Stimulated activated naive B cell treated with anti-CD40 and anti-IgM and Interleukin-4, amounts not matched to agents 10 μg/mL and 1 μg/mL and 100 μg/mL, for 72 hours (primary cell): ENCODE data around the gene ZDHHC17.

Source experiments
- ATAC-seq, 2 donors: fragments of 150-1000 bp; cut with Tn5 transposase; replicated peaks; 2 replicates each; pipeline ENCODE4 v1.10.0; 2021; ENCODE audit warnings: moderate library complexity in 1 of 2
- DNase-seq: peaks from one replicate; pipeline ENCODE4 v3.0.0; 2021
- H3K27ac Mint-ChIP-seq: one replicate; pipeline ENCODE4 v1.8.0; 2022; ENCODE audit warnings: mild to moderate bottlenecking, mixed read lengths
- H3K27me3 Mint-ChIP-seq, 2 donors: one replicate each; pipeline ENCODE4 v1.8.0; 2022; ENCODE audit warnings: mixed read lengths in 2 of 2
- H3K36me3 Mint-ChIP-seq, 2 donors: one replicate each; pipeline ENCODE4 v1.8.0; 2022; ENCODE audit warnings: mixed read lengths in 2 of 2, mild to moderate bottlenecking in 1 of 2
- H3K4me1 Mint-ChIP-seq, 2 donors: one replicate each; pipeline ENCODE4 v1.8.0; 2022; ENCODE audit warnings: mixed read lengths in 2 of 2, mild to moderate bottlenecking in 1 of 2
- H3K4me3 Mint-ChIP-seq, 2 donors: one replicate each; pipeline ENCODE4 v1.8.0; 2022; ENCODE audit warnings: mild to moderate bottlenecking in 2 of 2, mixed read lengths in 2 of 2, moderate library complexity in 1 of 2
- H3K9me3 Mint-ChIP-seq, 2 donors: one replicate each; pipeline ENCODE4 v1.8.0; 2022; ENCODE audit warnings: mixed read lengths in 2 of 2, mild to moderate bottlenecking in 1 of 2

ZDHHC17 gene

DNA sequence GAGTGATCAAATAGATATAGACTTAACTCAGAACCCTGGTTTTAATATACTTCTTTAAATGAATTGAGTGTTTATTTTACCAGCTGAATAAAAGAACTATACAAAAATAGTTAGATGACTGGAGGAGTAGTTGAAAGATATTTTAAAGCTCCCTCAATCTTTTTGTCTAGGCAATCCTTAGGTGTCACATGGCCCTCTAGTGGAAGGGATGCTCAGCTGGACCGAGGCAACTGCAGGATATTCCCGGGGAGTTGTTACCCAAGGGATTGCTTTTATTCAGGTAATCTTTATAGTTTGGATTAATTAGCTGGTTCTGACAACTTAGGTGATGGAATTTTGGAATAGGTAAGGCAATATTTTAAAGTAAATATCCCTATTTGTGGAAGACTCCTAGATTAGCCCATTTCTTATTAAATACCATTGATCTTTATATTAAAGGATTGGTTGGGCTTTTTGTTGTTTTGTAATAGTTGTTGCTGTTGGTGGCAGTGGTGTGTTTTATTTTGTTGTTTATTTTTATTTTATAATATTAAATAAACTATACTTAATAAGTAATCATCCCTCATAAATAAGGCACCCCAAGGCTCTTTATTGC, 57.1 kb downstream of the ZDHHC17 start:
- Mint-ChIP-seq H3K27me3 (no peaks in the 10 kb centered on the region), H3K4me1 (no peaks in the 10 kb centered on the region), H3K36me3 (peaks cover 2 to 19% of the 10 kb centered on the region in 2 donors), H3K27ac (no peak overlapping the region), H3K4me3 (no peak overlapping the region), H3K9me3 (no peaks in the 10 kb centered on the region)
- no peak for ATAC-seq
- DNase-seq: no peak

DNA sequence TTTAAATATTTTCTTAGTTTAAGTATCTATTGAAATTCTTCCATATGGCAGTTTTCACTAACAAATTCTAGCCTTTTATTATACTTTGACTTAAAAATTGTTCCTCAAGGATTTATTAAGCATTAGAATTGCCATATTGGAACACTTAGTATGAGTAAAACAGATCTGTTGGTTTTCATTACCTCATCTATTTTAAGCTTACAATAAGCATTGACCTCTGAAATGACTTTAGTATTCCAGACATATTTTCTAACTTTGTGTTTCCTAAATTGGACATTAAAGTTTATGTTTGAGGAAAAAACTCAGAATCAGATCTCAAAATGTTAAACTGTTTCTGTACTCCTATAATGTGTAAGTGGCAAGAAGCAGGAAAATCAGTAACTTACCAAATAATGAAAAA, 66.5 kb downstream of the ZDHHC17 start:
- DNase-seq (no peak), ATAC-seq (no peak)
- Mint-ChIP-seq H3K9me3 (no peaks in the 10 kb centered on the region), H3K4me3 (no peak overlapping the region), H3K4me1 (no peaks in the 10 kb centered on the region), H3K36me3 (peaks cover 20 to 38% of the 10 kb centered on the region in 2 donors), H3K27me3 (no peaks in the 10 kb centered on the region), H3K27ac (no peak overlapping the region)

DNA sequence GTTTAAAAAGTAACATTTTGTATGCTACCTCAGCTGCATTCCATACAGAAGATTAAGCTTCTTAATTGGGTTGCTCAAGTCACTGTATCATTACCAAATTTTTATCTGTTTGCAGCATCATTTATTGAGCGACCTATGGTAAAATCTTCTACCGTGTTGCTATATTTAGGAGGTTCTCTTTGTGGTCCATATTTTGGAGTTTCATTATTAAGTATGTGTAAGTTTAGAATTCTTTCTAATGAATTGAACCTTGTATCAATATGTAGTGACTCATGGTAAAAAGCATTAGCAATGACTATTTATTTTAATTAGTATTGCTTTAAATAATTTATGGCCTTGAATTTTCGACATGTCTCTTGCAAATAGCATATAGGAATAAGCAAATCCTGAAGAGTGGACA, 72.7 kb downstream of the ZDHHC17 start:
- ATAC-seq: no peak
- no peaks in the 10 kb centered on the region for H3K4me1 Mint-ChIP-seq
- no peak overlapping the region for H3K27ac Mint-ChIP-seq

DNA sequence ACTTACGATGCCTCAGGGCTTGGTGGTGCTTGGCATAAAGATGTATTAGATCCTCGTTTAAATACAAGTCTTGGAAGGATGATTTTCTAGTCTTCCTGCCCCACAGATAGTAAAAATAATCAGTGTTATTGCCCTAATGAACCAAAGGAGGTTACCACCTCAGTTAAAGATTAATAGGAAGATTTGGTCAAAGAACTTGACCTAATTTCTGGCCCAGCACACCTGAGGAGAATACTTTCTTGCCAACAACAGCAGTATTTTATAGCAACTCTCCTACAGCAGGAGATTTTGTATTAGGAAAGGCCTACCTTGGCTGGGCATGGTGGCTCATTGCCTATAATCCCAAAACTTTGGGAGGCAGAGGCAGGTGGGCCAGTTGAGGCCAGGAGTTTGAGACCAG, 83.3 kb downstream of the ZDHHC17 start:
- H3K4me3 Mint-ChIP-seq: no peak overlapping the region
- no peak for DNase-seq
- peaks cover 14 to 22% of the 10 kb centered on the region in 2 donors for H3K36me3 Mint-ChIP-seq
- no peaks in the 10 kb centered on the region for H3K9me3 Mint-ChIP-seq
- no peaks in the 10 kb centered on the region for H3K27me3 Mint-ChIP-seq
- no peak for ATAC-seq
- no peak overlapping the region for H3K27ac Mint-ChIP-seq
- no peaks in the 10 kb centered on the region for H3K4me1 Mint-ChIP-seq

More for the DNA sequence above, 72.7 kb downstream of the ZDHHC17 start:
- no peak overlapping the region for H3K4me3 Mint-ChIP-seq
- H3K9me3 Mint-ChIP-seq: no peaks in the 10 kb centered on the region
- peaks cover 4 to 9% of the 10 kb centered on the region in 2 donors for H3K36me3 Mint-ChIP-seq
- no peaks in the 10 kb centered on the region for H3K27me3 Mint-ChIP-seq
- DNase-seq: no peak

DNA sequence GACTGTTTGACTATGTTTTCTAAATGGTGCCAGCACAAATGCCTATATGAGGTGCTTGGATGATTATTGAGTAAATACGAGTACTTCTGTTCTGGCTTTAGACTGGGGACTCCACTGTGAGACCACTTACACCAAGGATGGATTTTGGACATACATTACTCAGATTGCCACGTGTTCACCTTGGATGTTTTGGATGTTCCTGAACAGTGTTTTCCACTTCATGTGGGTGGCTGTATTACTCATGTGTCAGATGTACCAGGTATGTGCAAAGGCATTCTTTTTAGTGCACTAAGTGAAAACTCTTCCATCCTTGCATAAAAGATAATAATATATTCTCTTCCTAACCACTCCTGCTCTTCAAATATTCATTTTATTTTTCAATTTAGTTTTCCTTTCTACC, 84.2 kb downstream of the ZDHHC17 start:
- ATAC-seq (no peak), DNase-seq (no peak)
- Mint-ChIP-seq H3K27me3 (no peaks in the 10 kb centered on the region), H3K4me3 (no peak overlapping the region), H3K27ac (no peak overlapping the region), H3K4me1 (no peaks in the 10 kb centered on the region), H3K36me3 (peaks cover 14 to 24% of the 10 kb centered on the region in 2 donors), H3K9me3 (no peaks in the 10 kb centered on the region)

DNA sequence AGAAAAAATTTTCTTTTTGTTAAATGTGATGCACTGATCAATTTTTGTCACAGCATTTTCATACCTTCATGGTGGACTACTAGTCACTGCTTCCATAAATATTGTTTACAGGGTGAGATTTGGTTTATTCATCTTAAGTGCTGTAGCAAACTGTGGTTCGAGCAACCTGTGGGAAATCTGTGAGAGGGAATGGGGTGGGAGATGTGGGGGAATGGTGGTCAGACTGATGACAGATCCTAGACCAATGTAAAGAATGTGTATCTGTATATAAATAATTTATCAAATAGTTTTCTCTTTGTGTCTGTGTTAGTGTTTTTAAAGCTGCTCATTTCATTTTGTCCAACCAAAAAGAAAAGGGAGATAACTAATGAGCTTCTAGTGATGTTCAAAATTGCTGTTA, 88.2 kb downstream of the ZDHHC17 start:
- DNase-seq (no peak), ATAC-seq (no peak)
- Mint-ChIP-seq H3K4me1 (no peaks in the 10 kb centered on the region), H3K36me3 (peaks cover 25 to 27% of the 10 kb centered on the region in 2 donors), H3K4me3 (no peak overlapping the region), H3K9me3 (no peaks in the 10 kb centered on the region), H3K27ac (no peak overlapping the region), H3K27me3 (no peaks in the 10 kb centered on the region)

DNA sequence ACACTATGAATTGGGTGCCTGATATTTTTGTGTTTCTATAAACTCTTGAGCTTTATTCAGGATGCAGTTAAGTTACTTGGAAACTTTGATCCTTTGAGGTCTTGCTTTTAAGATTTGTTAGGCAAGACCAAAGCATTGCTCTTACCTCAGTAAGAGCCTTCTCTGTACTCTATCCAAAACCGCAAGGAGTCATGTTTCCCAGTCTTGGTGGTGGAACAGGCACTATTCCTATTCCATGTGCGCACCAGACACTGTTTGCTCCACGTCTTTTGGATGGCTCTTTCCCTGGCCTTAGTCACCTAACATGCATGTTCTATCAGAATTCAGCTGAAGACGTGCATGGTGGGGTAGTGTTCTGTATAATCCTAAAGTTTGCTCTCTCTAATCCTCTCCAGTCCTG, 91.4 kb downstream of the ZDHHC17 start:
- no peak overlapping the region for H3K27ac Mint-ChIP-seq
- no peaks in the 10 kb centered on the region for H3K27me3 Mint-ChIP-seq
- ATAC-seq (no peak), DNase-seq (no peak)
- H3K36me3 Mint-ChIP-seq: peaks cover 18 to 24% of the 10 kb centered on the region in 2 donors
- H3K4me1 Mint-ChIP-seq: peaks cover 0 to 1% of the 10 kb centered on the region in 2 donors
- no peaks in the 10 kb centered on the region for H3K9me3 Mint-ChIP-seq
- H3K4me3 Mint-ChIP-seq: no peak overlapping the region

DNA sequence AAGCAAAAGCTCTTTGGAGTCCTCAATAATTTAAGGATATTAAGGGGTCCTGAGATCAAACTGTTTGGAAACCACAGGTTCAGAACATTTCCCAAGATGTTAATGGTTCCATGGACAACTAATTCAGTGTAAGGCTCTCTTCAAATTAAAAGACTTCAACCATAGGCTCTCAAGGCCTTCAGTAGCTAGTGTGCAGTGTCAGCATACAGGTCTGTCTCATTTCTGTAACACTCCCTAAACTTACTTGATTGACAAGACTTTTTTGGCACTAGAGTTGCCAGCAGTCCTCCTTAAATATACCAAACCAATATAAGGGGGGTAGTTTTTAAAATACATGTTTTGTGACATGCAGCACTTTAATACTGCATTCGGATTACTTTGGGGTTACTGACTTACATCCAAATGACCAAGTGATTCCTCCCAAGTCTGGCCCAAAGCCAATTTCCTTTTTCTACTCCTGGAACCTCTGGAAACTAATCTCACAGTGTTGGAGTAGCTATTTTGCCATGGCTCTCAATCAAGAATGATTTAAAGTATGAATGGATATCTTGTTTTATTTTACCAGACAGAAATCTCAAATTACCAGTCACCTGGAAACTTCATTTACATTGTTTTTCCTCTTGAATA, 92.2 kb downstream of the ZDHHC17 start:
- H3K4me3 Mint-ChIP-seq: no peak overlapping the region
- no peaks in the 10 kb centered on the region for H3K9me3 Mint-ChIP-seq
- H3K27ac Mint-ChIP-seq: no peak overlapping the region
- peaks cover 0 to 1% of the 10 kb centered on the region in 2 donors for H3K4me1 Mint-ChIP-seq
- no peak for ATAC-seq
- H3K27me3 Mint-ChIP-seq: no peaks in the 10 kb centered on the region
- DNase-seq: no peak
- H3K36me3 Mint-ChIP-seq: peaks cover 18 to 20% of the 10 kb centered on the region in 2 donors

DNA sequence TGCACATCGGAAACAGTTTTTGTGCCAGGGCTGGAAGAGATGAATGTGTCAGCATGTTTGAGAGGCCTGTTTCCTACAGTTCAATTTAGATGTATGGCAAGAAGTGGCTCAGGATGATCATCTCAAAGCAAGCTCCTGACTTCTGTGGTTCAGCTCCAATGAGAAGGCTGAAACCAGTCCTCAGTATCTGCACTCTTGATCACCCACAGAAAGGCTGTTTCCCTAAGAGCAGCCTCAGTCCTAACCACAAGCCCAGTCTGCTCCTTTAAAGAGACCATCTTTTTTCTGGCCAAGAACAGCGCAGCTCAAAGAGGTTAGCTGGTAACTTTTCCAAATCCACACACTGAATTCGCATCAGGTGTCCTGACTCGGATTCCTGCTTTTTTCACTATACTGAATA, 95.7 kb downstream of the ZDHHC17 start:
- ATAC-seq: no peak

DNA sequence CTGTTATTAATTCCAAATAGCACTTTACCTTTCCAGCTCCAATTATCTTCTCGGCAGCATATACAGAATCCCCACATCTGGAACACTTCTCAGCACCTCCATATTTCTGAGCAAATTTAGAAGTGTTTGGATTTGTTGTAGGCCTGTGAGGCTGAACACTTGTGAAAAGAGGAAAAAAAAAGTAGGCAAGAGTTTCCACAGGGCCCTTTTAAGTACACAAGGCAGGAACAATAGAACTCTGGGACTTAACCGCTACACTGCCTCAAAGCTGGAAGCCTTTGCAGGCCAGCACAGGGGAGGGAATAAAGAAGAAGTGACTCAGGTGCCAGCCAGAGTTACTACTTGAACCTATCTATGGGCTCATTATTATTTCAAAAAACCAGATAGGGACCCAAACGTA, 96.3 kb downstream of the ZDHHC17 start:
- Mint-ChIP-seq H3K4me3 (no peak overlapping the region), H3K27me3 (no peaks in the 10 kb centered on the region), H3K9me3 (peaks cover 0 to 1% of the 10 kb centered on the region in 2 donors), H3K27ac (no peak overlapping the region), H3K36me3 (peaks cover 8 to 11% of the 10 kb centered on the region in 2 donors), H3K4me1 (peaks cover 0 to 1% of the 10 kb centered on the region in 2 donors)
- ATAC-seq: no peak
- no peak for DNase-seq

More for the DNA sequence above, 95.7 kb downstream of the ZDHHC17 start:
- H3K27ac Mint-ChIP-seq: no peak overlapping the region
- no peak overlapping the region for H3K4me3 Mint-ChIP-seq
- peaks cover 0 to 1% of the 10 kb centered on the region in 2 donors for H3K4me1 Mint-ChIP-seq
- peaks cover 0 to 1% of the 10 kb centered on the region in 2 donors for H3K9me3 Mint-ChIP-seq
- no peak for DNase-seq
- peaks cover 13 to 17% of the 10 kb centered on the region in 2 donors for H3K36me3 Mint-ChIP-seq
- H3K27me3 Mint-ChIP-seq: no peaks in the 10 kb centered on the region

DNA sequence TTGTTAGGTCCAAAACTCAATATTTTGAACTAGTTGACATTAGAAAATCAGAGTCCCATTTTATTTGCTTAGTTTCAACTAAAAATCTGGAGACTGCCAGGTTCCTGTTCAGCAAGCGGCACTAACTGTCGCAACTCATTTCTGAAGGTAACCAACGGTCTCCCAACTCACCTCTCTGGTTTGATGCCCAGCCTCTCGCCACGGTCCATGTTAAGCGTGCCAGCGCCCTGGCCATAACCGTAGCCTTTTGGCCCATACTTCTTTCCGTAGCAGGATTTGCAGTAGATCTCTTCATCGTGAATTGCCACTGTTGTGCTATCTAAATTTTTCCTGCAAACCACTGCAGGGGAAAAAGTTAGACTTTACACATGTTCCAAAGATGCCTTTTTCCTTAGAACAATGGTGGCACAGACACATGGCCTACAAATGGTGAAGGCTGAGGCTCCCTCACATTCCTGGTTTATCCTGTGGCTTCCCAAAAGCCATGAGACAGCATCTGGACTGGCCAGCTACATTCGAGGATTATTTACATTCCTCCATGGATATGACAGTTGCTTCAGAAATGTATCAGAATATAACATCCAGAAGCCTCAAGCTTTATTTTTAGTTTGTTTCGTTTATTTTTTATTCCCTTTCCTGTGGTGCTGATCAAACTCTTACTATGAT, 99.2 kb downstream of the ZDHHC17 start:
- ATAC-seq: no peak
- peaks cover 0 to 10% of the 10 kb centered on the region in 2 donors for H3K27me3 Mint-ChIP-seq
- peaks cover 7 to 11% of the 10 kb centered on the region in 2 donors for H3K4me1 Mint-ChIP-seq
- no peak overlapping the region for H3K4me3 Mint-ChIP-seq
- H3K27ac Mint-ChIP-seq: no peak overlapping the region
- H3K9me3 Mint-ChIP-seq: peaks cover 0 to 1% of the 10 kb centered on the region in 2 donors
- no peak for DNase-seq
- H3K36me3 Mint-ChIP-seq: peaks cover 2 to 4% of the 10 kb centered on the region in 2 donors

DNA sequence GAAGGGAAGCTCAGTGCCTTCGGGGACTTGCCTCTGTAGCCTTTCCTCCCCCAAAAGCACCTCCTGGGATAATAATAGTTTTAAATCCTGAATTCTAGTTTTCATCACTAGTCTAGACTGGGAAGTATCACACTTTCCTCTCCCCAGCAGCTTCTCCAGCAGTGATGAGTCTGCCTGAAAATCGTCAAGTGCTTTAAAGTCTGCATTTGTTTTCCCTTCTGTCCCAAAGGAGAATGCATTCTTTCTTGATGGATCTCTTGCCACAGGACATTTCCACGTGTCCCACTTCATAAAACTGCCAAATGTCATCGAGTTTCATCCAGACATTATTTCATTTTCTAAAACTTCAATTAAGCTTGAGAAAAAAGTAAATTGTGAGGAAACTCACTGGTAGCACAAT, 99.9 kb downstream of the ZDHHC17 start:
- no peak for ATAC-seq
- no peak overlapping the region for H3K27ac Mint-ChIP-seq
- no peak overlapping the region for H3K4me3 Mint-ChIP-seq
- H3K27me3 Mint-ChIP-seq: peaks cover 0 to 10% of the 10 kb centered on the region in 2 donors
- H3K36me3 Mint-ChIP-seq: peaks cover 2 to 4% of the 10 kb centered on the region in 2 donors
- peaks cover 0 to 1% of the 10 kb centered on the region in 2 donors for H3K9me3 Mint-ChIP-seq
- peaks cover 7 to 11% of the 10 kb centered on the region in 2 donors for H3K4me1 Mint-ChIP-seq
- DNase-seq: no peak

DNA sequence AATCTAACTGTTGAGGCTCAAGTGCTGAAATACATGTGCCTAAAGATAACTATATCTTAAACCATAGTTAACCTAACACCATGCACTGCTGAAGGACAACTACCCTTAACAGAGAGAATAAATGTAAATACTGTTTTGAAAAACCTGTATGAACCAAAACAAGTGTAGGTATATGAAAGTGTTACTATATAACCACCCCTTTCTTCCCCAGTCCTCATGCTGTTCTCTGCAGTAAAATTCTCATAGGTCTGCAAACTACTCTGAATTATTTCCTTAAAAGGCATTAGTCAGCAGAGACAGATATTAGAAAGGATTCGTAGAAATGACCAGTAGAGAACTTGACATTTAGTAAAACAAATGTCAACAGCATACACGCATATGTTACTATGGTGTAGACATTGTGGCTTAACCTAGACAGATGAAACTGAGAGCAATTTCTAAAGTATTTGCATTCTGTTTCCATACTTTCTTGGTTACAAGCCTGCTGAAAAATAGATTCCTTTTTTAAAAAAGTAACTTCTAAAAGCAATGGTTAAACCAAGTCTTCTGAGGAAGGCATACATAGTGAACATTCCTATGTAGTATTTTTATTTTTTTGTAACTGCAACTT, 101.0 kb downstream of the ZDHHC17 start:
- Mint-ChIP-seq H3K27me3 (peaks cover 0 to 10% of the 10 kb centered on the region in 2 donors), H3K27ac (no peak overlapping the region), H3K4me3 (no peak overlapping the region), H3K36me3 (peaks cover 2 to 4% of the 10 kb centered on the region in 2 donors), H3K4me1 (peaks cover 5 to 11% of the 10 kb centered on the region in 2 donors), H3K9me3 (peaks cover 0 to 1% of the 10 kb centered on the region in 2 donors)
- ATAC-seq (peak; percentile 72 to 85), DNase-seq (no peak)

DNA sequence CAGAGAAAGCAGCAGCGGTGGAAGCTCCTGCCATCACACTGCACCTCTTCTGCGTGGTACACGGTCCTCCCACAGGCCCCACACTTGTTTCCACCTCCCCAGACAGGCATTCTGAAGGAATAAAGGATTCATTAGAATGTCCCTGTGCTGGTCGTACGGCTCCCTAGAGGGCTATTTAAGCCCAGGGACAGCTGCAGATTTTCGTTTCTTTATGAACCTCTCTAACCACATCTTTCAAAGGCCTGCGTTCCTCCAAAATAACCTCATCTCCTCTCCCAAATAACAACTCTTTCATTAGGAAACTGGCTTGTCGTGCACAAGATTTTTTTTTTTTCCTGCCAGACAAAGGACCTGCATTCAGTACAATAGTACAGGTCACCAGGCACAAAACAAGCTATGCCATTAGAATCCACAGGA, 102.2 kb downstream of the ZDHHC17 start:
- H3K9me3 Mint-ChIP-seq: peaks cover 0 to 1% of the 10 kb centered on the region in 2 donors
- DNase-seq: no peak
- peaks cover 5 to 11% of the 10 kb centered on the region in 2 donors for H3K4me1 Mint-ChIP-seq
- peak in 1 of 2 donors; percentile 23 for ATAC-seq
- no peak overlapping the region for H3K4me3 Mint-ChIP-seq
- peak overlapping the region; percentile 14 for H3K27ac Mint-ChIP-seq
- H3K27me3 Mint-ChIP-seq: peaks cover 0 to 10% of the 10 kb centered on the region in 2 donors
- H3K36me3 Mint-ChIP-seq: peaks cover 2 to 3% of the 10 kb centered on the region in 2 donors
